ENCODE measurements around the gene CHST2.

CHST2 gene

GRCh38 chr3:143078883-143079282, 40.7 kb upstream of the CHST2 start:
- no peak for DNase-seq
- no peaks in the 10 kb centered on the region for H3K36me3 ChIP-seq
- no peak overlapping the region for H3K4me3 ChIP-seq
- H3K27ac ChIP-seq = no peak overlapping the region
- H3K4me1 ChIP-seq = no peaks in the 10 kb centered on the region
- intact Hi-C loops (cut with DNase I; ENCODE audit: low total_unique reads) = no loop called here
- TF ChIP-seq CTCF (IDR thresholded peaks at IDR 0.05) = no peak
- H3K9me3 ChIP-seq = no peaks in the 10 kb centered on the region
- H3K27me3 ChIP-seq = peaks cover 0 to 3% of the 10 kb centered on the region in 2 donors

- TF ChIP-seq CTCF (IDR thresholded peaks at IDR 0.05) = no peak
- no peak for DNase-seq
- Histone ChIP-seq H3K4me1 (no peaks in the 10 kb centered on the region), H3K4me3 (no peak overlapping the region), H3K36me3 (no peaks in the 10 kb centered on the region), H3K27me3 (peaks cover 0 to 7% of the 10 kb centered on the region in 2 donors), H3K9me3 (no peaks in the 10 kb centered on the region), H3K27ac (no peak overlapping the region)
- intact Hi-C loops (cut with DNase I; ENCODE audit: low total_unique reads) = no loop called here
These were observed 39.4 kb upstream of the CHST2 start for GRCh38 chr3:143080196-143080595.

- no peaks in the 10 kb centered on the region for H3K4me1 ChIP-seq
- H3K27me3 ChIP-seq = peaks cover 0 to 7% of the 10 kb centered on the region in 2 donors
- no peak overlapping the region for H3K4me3 ChIP-seq
- H3K9me3 ChIP-seq = no peaks in the 10 kb centered on the region
- intact Hi-C loops (cut with DNase I; ENCODE audit: low total_unique reads) = no loop called here
- H3K36me3 ChIP-seq = no peaks in the 10 kb centered on the region
- DNase-seq = no peak
- TF ChIP-seq CTCF (IDR thresholded peaks at IDR 0.05) = no peak
- no peak overlapping the region for H3K27ac ChIP-seq
These were observed 38.2 kb upstream of the CHST2 start for GRCh38 chr3:143081365-143081764.

- H3K9me3 ChIP-seq = no peaks in the 10 kb centered on the region
- H3K27me3 ChIP-seq = peaks cover 0 to 7% of the 10 kb centered on the region in 2 donors
- intact Hi-C loops (cut with DNase I; ENCODE audit: low total_unique reads) = no loop called here
- no peak overlapping the region for H3K27ac ChIP-seq
- H3K4me3 ChIP-seq = no peak overlapping the region
- no peaks in the 10 kb centered on the region for H3K4me1 ChIP-seq
- DNase-seq = no peak
- TF ChIP-seq CTCF (IDR thresholded peaks at IDR 0.05) = no peak
- H3K36me3 ChIP-seq = no peaks in the 10 kb centered on the region
These were observed 37.5 kb upstream of the CHST2 start for GRCh38 chr3:143081844-143082778.

GRCh38 chr3:143083781-143084180, 35.8 kb upstream of the CHST2 start:
- no peaks in the 10 kb centered on the region for H3K4me1 ChIP-seq

More at GRCh38 chr3:143083781-143084180, 35.8 kb upstream of the CHST2 start:
- Histone ChIP-seq H3K36me3 (no peaks in the 10 kb centered on the region), H3K27me3 (peaks cover 0 to 7% of the 10 kb centered on the region in 2 donors), H3K4me3 (no peak overlapping the region), H3K9me3 (no peaks in the 10 kb centered on the region), H3K27ac (no peak overlapping the region)
- intact Hi-C loops (cut with DNase I; ENCODE audit: low total_unique reads) = no loop called here
- DNase-seq = no peak
- TF ChIP-seq CTCF (IDR thresholded peaks at IDR 0.05) = no peak
